ENCODE data around the gene TAS2R3. TPM values are rescaled to one million over a fixed set of nuclear protein-coding genes. Genes with fewer than 3 reads are reported as not detected.

TAS2R3 gene, protein sequence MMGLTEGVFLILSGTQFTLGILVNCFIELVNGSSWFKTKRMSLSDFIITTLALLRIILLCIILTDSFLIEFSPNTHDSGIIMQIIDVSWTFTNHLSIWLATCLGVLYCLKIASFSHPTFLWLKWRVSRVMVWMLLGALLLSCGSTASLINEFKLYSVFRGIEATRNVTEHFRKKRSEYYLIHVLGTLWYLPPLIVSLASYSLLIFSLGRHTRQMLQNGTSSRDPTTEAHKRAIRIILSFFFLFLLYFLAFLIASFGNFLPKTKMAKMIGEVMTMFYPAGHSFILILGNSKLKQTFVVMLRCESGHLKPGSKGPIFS
- 1 to 10 TPM; 1.2 to 4.9 (median 3.5) TPM for total RNA-seq
- under 1 TPM; 0.17 to 0.92 TPM for polyA plus RNA-seq
- long read RNA-seq, donor 1, result 0 reads
- long read RNA-seq, donor 2, result 0 reads
- long read RNA-seq, donor 3, result 0 reads

DNA sequence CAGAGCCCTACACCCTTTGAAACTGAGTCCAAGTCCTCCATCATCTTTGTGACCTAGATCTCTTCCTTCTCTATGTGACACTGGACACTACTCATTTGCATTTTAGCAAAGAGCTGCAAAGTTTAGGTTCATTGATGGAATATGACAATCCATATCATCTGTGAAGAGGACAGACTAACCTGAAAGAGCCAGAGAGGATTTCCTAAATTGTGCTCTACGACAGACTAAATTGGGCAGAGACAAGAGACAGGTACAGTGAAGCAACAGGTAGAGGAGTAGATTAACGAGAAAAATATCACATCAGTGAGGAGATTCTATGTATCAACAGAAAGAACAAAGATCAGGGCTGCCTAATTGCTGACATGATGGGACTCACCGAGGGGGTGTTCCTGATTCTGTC is at the start of gene TAS2R3:
TSS of gene TAS2R3 (plus strand) at position 301 of the 400 bp plus-strand sequence. CDS start at position 363, 62 bp downstream.
- TF ChIP-seq POLR2A (IDR thresholded peaks at IDR 0.05) (no peak), EP300 (IDR thresholded peaks at IDR 0.05) (no peak)
- TF ChIP-seq, protein P1, sequence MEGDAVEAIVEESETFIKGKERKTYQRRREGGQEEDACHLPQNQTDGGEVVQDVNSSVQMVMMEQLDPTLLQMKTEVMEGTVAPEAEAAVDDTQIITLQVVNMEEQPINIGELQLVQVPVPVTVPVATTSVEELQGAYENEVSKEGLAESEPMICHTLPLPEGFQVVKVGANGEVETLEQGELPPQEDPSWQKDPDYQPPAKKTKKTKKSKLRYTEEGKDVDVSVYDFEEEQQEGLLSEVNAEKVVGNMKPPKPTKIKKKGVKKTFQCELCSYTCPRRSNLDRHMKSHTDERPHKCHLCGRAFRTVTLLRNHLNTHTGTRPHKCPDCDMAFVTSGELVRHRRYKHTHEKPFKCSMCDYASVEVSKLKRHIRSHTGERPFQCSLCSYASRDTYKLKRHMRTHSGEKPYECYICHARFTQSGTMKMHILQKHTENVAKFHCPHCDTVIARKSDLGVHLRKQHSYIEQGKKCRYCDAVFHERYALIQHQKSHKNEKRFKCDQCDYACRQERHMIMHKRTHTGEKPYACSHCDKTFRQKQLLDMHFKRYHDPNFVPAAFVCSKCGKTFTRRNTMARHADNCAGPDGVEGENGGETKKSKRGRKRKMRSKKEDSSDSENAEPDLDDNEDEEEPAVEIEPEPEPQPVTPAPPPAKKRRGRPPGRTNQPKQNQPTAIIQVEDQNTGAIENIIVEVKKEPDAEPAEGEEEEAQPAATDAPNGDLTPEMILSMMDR (IDR thresholded peaks at IDR 0.05), result no peak
- Histone ChIP-seq H3K36me3 (no peaks in the 10 kb centered on the region), H3K27ac (no peak within 1 kb of the TSS), H3K9me3 (no peaks in the 10 kb centered on the region), H3K4me3 (no peak within 1 kb of the TSS), H3K27me3 (no peaks in the 10 kb centered on the region), H3K4me1 (ENCODE audit: insufficient read depth) (no peaks in the 10 kb centered on the region)
- DNase-seq, result no peak
- WGBS, 3 donors, result 92 to 99% (median 97%) methylated on average over 3 of the region's 3 CpGs
- intact Hi-C loops (cut with DNase I), result no loop called here

DNA sequence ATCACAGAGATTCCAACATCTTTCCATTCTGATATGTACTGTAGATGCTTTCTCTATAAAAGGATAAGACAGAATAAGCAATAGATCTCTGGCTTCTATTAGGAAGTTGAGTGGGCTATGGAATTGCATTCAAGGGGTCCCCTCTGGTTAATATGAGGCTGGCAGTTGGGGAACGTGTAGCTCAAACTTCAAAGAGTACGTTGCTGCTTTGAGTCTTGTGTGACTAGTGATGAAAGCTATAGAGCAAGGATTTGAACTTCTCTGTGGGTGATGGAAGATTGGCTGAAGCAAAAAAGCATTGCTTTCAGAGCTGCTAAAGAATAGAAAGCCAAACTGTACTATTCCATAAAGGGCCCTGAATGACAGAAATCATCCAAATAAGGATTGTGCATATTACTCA is 49.3 kb upstream of the TAS2R3 start:
- 75 to 82% (median 81%) methylated on average over 2 of the region's 2 CpGs for WGBS, 3 donors
- Histone ChIP-seq H3K4me1 (ENCODE audit: insufficient read depth) (no peaks in the 10 kb centered on the region), H3K36me3 (no peaks in the 10 kb centered on the region), H3K27me3 (no peaks in the 10 kb centered on the region), H3K4me3 (no peak overlapping the region), H3K27ac (no peak overlapping the region), H3K9me3 (no peaks in the 10 kb centered on the region)
- DNase-seq, result no peak
- intact Hi-C loops (cut with DNase I), result no loop called here
- TF ChIP-seq, protein P1 (IDR thresholded peaks at IDR 0.05), result no peak
- TF ChIP-seq POLR2A (IDR thresholded peaks at IDR 0.05) (no peak), EP300 (IDR thresholded peaks at IDR 0.05) (no peak)

DNA sequence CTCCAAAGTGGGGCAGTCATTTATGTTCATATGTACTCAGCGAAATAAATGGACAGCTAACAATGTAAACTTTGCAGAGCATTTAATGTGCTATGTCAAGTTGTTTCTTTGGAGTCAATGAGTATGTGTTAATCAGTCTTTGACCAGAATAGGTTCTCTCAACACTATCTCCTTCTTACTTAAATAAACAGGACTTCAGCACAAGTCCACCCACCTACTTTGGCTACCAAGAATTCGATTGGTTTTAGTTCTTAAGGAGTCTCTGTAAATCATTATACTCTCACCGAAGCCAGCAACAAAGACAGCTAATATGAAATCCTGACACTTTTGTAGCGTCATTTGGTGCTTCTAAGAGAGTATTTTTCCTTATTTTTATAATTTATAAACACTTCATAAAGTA is 48.9 kb upstream of the TAS2R3 start:
- H3K4me1 ChIP-seq (ENCODE audit: insufficient read depth), result no peaks in the 10 kb centered on the region
- no peak for TF ChIP-seq EP300 (IDR thresholded peaks at IDR 0.05)
- no peak for TF ChIP-seq POLR2A (IDR thresholded peaks at IDR 0.05)
- TF ChIP-seq, protein P1 (IDR thresholded peaks at IDR 0.05), result no peak
- H3K36me3 ChIP-seq, result no peaks in the 10 kb centered on the region
- H3K27ac ChIP-seq, result no peak overlapping the region
- DNase-seq, result no peak
- H3K4me3 ChIP-seq, result no peak overlapping the region
- intact Hi-C loops (cut with DNase I), result no loop called here
- H3K9me3 ChIP-seq, result no peaks in the 10 kb centered on the region
- H3K27me3 ChIP-seq, result no peaks in the 10 kb centered on the region
- WGBS, 3 donors, result 68 to 84% (median 80%) methylated on average over 4 of the region's 4 CpGs

DNA sequence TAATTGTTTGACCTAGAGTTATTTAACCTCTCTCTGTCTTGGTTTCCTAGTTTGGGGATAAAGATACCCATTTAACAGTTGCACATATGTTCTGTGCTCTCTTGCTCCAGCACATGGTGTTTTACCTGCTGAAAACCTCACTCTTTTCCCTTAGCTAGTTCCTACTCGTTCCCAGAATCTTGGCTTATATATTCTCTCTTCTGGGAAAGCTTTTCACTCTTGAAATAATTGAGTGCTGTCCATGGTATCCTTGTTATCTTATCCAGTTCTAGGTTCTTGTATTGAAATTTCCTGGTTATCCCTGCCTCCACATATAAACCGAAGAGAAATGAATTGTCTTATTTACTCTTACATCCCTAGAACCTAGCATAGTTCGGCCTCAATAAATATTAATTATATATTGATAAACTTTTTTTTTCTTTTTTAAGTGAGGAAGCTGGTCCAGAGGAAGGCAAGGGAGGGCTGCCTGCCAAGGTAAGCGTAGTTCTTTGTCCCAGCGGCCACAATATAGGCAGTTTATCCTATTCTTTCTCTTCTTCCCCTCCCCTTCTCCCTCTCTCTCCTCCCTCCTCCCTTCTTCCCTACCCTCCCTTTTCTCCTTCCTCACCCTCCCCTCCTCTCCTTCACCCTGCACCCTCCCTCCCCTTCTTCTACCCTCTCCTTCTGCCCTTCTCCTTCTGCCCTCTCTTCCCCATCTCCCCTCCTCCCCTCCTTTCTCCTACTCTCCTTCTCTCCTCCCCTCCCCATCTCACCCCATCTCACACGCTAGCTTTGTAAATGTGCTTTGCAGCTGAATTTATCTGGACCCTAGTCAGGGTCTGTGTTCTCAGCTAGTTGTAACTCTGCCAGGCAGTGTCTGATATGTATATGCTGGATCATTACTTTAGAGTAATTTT is 47.9 kb upstream of the TAS2R3 start:
- H3K4me3 ChIP-seq, result no peak overlapping the region
- WGBS, 3 donors, result 71 to 72% (median 71%) methylated on average over 6 of the region's 6 CpGs
- no peak for DNase-seq
- no peak for TF ChIP-seq EP300 (IDR thresholded peaks at IDR 0.05)
- TF ChIP-seq, protein P1 (IDR thresholded peaks at IDR 0.05), result no peak
- no peak for TF ChIP-seq POLR2A (IDR thresholded peaks at IDR 0.05)
- no peaks in the 10 kb centered on the region for H3K9me3 ChIP-seq
- intact Hi-C loops (cut with DNase I), result no loop called here
- no peaks in the 10 kb centered on the region for H3K27me3 ChIP-seq
- H3K36me3 ChIP-seq, result no peaks in the 10 kb centered on the region
- H3K4me1 ChIP-seq (ENCODE audit: insufficient read depth), result no peaks in the 10 kb centered on the region
- H3K27ac ChIP-seq, result no peak overlapping the region
